AG09319 (cell line): ENCODE data around the gene SAMD14.

ENCODE experiments used
- DNase-seq: peaks from one replicate; pipeline ENCODE4 v3.0.0-alpha.2; 2010; ENCODE audit warnings: low read depth; ENCODE audit errors: extremely low read depth
- CTCF ChIP-seq: IDR thresholded peaks from 2 replicates; pipeline ENCODE4 v1.5.1; 2011; ENCODE audit warnings: low read depth, mild to moderate bottlenecking, inconsistent platforms, low read length, moderate library complexity

The SAMD14 gene

GRCh38 chr17:50169121-50169764, 39.3 kb upstream of the SAMD14 start:
- TF ChIP-seq CTCF: peak; percentile 91
- no peak for DNase-seq

DNA sequence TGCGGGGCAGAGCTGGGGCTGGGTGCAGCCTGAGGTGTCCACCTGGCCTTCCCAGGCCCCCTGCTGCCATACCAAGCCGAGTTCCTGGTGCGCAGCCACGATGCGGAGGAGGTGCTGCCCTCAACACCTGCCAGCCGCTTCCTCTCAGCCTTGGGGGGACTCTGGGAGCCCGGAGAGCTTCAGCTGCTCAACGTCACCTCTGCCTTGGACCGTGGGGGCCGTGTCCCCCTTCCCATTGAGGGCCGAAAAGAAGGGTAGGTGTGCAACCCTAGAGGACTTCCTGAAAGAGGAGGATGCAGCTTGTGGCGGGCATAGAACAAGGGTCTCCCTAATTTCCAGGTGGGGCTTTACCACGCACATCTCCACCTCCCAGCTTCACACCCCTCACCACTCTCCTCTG, 38.4 kb upstream of the SAMD14 start:
- no peak for DNase-seq
- TF ChIP-seq CTCF: no peak

- no peak for TF ChIP-seq CTCF
- DNase-seq: no peak
Measured at GRCh38 chr17:50167371-50167770, 37.4 kb upstream of the SAMD14 start.

- no peak for TF ChIP-seq CTCF
- no peak for DNase-seq
Measured at GRCh38 chr17:50166518-50167181, 36.7 kb upstream of the SAMD14 start.

- no peak for TF ChIP-seq CTCF
- no peak for DNase-seq
Measured at GRCh38 chr17:50165867-50166517, 36.0 kb upstream of the SAMD14 start, which contains the start of gene SGCA. SGCA (plus strand) TSS chr17:50166005; CDS start chr17:50166041, 36 bp downstream.

- TF ChIP-seq CTCF: no peak
- no peak for DNase-seq
Measured at GRCh38 chr17:50165466-50165865, 35.5 kb upstream of the SAMD14 start.

- no peak for DNase-seq
- no peak for TF ChIP-seq CTCF
Measured at GRCh38 chr17:50165066-50165465, 35.1 kb upstream of the SAMD14 start.
